Smooth muscle cell (in vitro differentiated cells): ENCODE results near the gene KIF7. TPM values are rescaled to one million over a fixed set of nuclear protein-coding genes. Genes with fewer than 3 reads are reported as not detected.
"Not testable (repeated sequence)": the region's sequence is repeated elsewhere in the genome, so short reads cannot be mapped to it uniquely, and the experiment has no call there.

Experiments
- DNase-seq: peaks from one replicate; lab custom pipeline; 2025; ENCODE audit not compliant: unreplicated experiment; lab: John Stamatoyannopoulos, UW
- H2AFZ ChIP-seq: fragments of 200-600 bp; sonication (generic); 2 replicates; pipeline ENCODE4 v1.6.0; 2016; ENCODE audit warnings: antibody characterized with exemption, low read depth, mild to moderate bottlenecking
- H3F3A ChIP-seq: fragments of 200-600 bp; sonication (generic); 2 replicates; pipeline ENCODE4 v1.6.0; 2017; ENCODE audit warnings: antibody characterized with exemption, low read depth
- H3K27ac ChIP-seq: fragments of 200-600 bp; sonication (generic); 2 replicates; pipeline ENCODE4 v1.5.1; 2016; ENCODE audit warnings: low read depth, mild to moderate bottlenecking
- H3K27me3 ChIP-seq: fragments of 200-600 bp; sonication (generic); 2 replicates; pipeline ENCODE4 v1.6.1; 2016; ENCODE audit warnings: low read depth, mild to moderate bottlenecking
- H3K36me3 ChIP-seq: fragments of 200-600 bp; sonication (generic); 2 replicates; pipeline ENCODE4 v1.5.1; 2016; ENCODE audit warnings: low read depth
- H3K4me1 ChIP-seq: fragments of 200-600 bp; sonication (generic); 2 replicates; pipeline ENCODE4 v1.5.1; 2016; ENCODE audit warnings: low read depth
- H3K4me2 ChIP-seq: fragments of 200-600 bp; sonication (generic); 2 replicates; pipeline ENCODE4 v1.6.0; 2016; ENCODE audit warnings: mild to moderate bottlenecking
- H3K4me3 ChIP-seq: fragments of 200-600 bp; sonication (generic); 2 replicates; pipeline ENCODE4 v1.5.1; 2016; ENCODE audit warnings: mild to moderate bottlenecking
- H3K79me2 ChIP-seq: fragments of 200-600 bp; sonication (generic); 2 replicates; pipeline ENCODE4 v1.6.0; 2016; ENCODE audit warnings: low read depth, mild to moderate bottlenecking
- H3K9ac ChIP-seq: fragments of 200-600 bp; sonication (generic); 2 replicates; pipeline ENCODE4 v1.6.0; 2016; ENCODE audit warnings: low read depth
- H3K9me3 ChIP-seq: fragments of 200-600 bp; sonication (generic); replicated peaks from 2 replicates; pipeline ENCODE4 v1.5.1; 2016; ENCODE audit warnings: low read depth
- H4K20me1 ChIP-seq: fragments of 200-600 bp; sonication (generic); 2 replicates; pipeline ENCODE4 v1.6.0; 2016; ENCODE audit warnings: low read depth
- CTCF ChIP-seq: fragments of 200-600 bp; sonication (generic); IDR thresholded peaks from 2 replicates; pipeline ENCODE4 v1.5.1; 2017; ENCODE audit warnings: borderline replicate concordance, mild to moderate bottlenecking, antibody characterized with exemption; ENCODE audit not compliant: insufficient read depth, poor library complexity, severe bottlenecking
- WGBS: methylation state at CpG from one replicate; pipeline ENCODE4 v1.1.7; 2016; ENCODE audit warnings: low lambda C conversion rate; 5-methylcytosine and 5-hydroxymethylcytosine counted together
- polyA plus RNA-seq: library from polyadenylated mRNA; unstranded; fragments of >200 nt; fragmentation: Nextera tagmentation; extraction: Ambion mirVana; gene quantifications from 2 replicates; pipeline ENCODE4 v1.2.1, GENCODE V29; 2016
- total RNA-seq: library from RNA; depleted of rRNA; stranded (reverse); fragments of >200 nt; gene quantifications from 2 replicates; pipeline ENCODE4 v1.2.3, GENCODE V29; 2014

KIF7 gene
- total and polyA plus RNA-seq, 2 experiments from 2014 or later = 4.8 to 7.6 TPM

GRCh38 chr15:89587955-89588354 lies 67.3 kb downstream of the KIF7 start:
- Histone ChIP-seq H3K4me3 (no peak overlapping the region), H3F3A (no peaks in the 10 kb centered on the region), H3K27me3 (no peaks in the 10 kb centered on the region), H3K4me2 (no peak overlapping the region), H3K36me3 (peaks cover 2% of the 10 kb centered on the region), H3K9me3 (no peaks in the 10 kb centered on the region), H2AFZ (no peak overlapping the region), H4K20me1 (no peaks in the 10 kb centered on the region), H3K4me1 (no peaks in the 10 kb centered on the region), H3K79me2 (no peaks in the 10 kb centered on the region), H3K9ac (no peak overlapping the region), H3K27ac (no peak overlapping the region)
- WGBS = 80% methylated on average over 4 of the region's 4 CpGs
- no peak for TF ChIP-seq CTCF
- no peak for DNase-seq

- H3K79me2 ChIP-seq = peaks cover 1% of the 10 kb centered on the region
- no peak for TF ChIP-seq CTCF
Observed at GRCh38 chr15:89586651-89587050, 68.6 kb downstream of the KIF7 start.

GRCh38 chr15:89580747-89581146 lies 74.5 kb downstream of the KIF7 start:
- not testable (repeated sequence) for H3K9me3 ChIP-seq, H3K4me2 ChIP-seq, H3K36me3 ChIP-seq, H2AFZ ChIP-seq, H3F3A ChIP-seq, H4K20me1 ChIP-seq, H3K4me1 ChIP-seq, DNase-seq, H3K4me3 ChIP-seq, H3K9ac ChIP-seq, H3K27ac ChIP-seq, H3K27me3 ChIP-seq
- WGBS = 95% methylated on average over 2 of the region's 2 CpGs
- peaks cover 54% of the 10 kb centered on the region for H3K79me2 ChIP-seq

More at GRCh38 chr15:89586651-89587050, 68.6 kb downstream of the KIF7 start:
- Histone ChIP-seq H3K9ac (no peak overlapping the region), H3K27ac (no peak overlapping the region), H3F3A (no peaks in the 10 kb centered on the region), H2AFZ (no peak overlapping the region), H3K4me1 (no peaks in the 10 kb centered on the region), H3K36me3 (peaks cover 2% of the 10 kb centered on the region), H3K4me3 (no peak overlapping the region), H4K20me1 (no peaks in the 10 kb centered on the region), H3K27me3 (no peaks in the 10 kb centered on the region), H3K4me2 (no peak overlapping the region), H3K9me3 (no peaks in the 10 kb centered on the region)
- DNase-seq = no peak
- 93% methylated on average over 2 of the region's 2 CpGs for WGBS

GRCh38 chr15:89578146-89578545 lies 77.1 kb downstream of the KIF7 start:
- WGBS = 34% methylated on average over 2 of the region's 2 CpGs
- H2AFZ ChIP-seq = peak overlapping the region; percentile 60
- TF ChIP-seq CTCF = no peak
- H3K4me1 ChIP-seq = no peaks in the 10 kb centered on the region
- H3K4me2 ChIP-seq = peak overlapping the region; percentile 80
- no peak overlapping the region for H3K9ac ChIP-seq
- H3K4me3 ChIP-seq = peak overlapping the region; percentile 16
- no peaks in the 10 kb centered on the region for H3K27me3 ChIP-seq
- no peaks in the 10 kb centered on the region for H3F3A ChIP-seq
- no peak overlapping the region for H3K27ac ChIP-seq
- H3K79me2 ChIP-seq = peaks cover 54% of the 10 kb centered on the region
- H4K20me1 ChIP-seq = no peaks in the 10 kb centered on the region
- DNase-seq = no peak
- H3K9me3 ChIP-seq = no peaks in the 10 kb centered on the region
- no peaks in the 10 kb centered on the region for H3K36me3 ChIP-seq

Other genes starting within 250 kb of the KIF7 start
- 11.3 and 12.0 TPM in 2 replicates for gene RHCG, start 158.9 kb downstream of the KIF7 start, total RNA-seq
- 10.9 and 13.2 TPM in 2 replicates for gene RHCG, start 158.9 kb downstream of the KIF7 start, polyA plus RNA-seq
- 2.5 and 2.6 TPM in 2 replicates for gene TICRR, start 80.0 kb downstream of the KIF7 start, total RNA-seq
- 1.3 and 2.5 TPM in 2 replicates for gene TICRR, start 80.0 kb downstream of the KIF7 start, polyA plus RNA-seq
- 0.04 and 0.13 TPM in 2 replicates for gene PLIN1, start 23.9 kb upstream of the KIF7 start, total RNA-seq
- gene PLIN1, start 23.9 kb upstream of the KIF7 start, polyA plus RNA-seq = 0.66 TPM in 1 of 2 replicates, not detected in the other
- 4.7 and 9.0 TPM in 2 replicates for gene PEX11A, start 35.3 kb upstream of the KIF7 start, total RNA-seq
- 3.8 and 5.6 TPM in 2 replicates for gene PEX11A, start 35.3 kb upstream of the KIF7 start, polyA plus RNA-seq
- gene WDR93, start 35.3 kb upstream of the KIF7 start, total RNA-seq = 0.13 TPM in 1 of 2 replicates, not detected in the other
- gene WDR93, start 35.3 kb upstream of the KIF7 start, polyA plus RNA-seq = 0.80 TPM in 1 of 2 replicates, not detected in the other
- not detected in 2 replicates for gene MESP1, start 95.8 kb upstream of the KIF7 start, total RNA-seq
- gene MESP1, start 95.8 kb upstream of the KIF7 start, polyA plus RNA-seq = 0.15 and 0.67 TPM in 2 replicates
- not detected in 2 replicates for gene MESP2, start 120.9 kb upstream of the KIF7 start, total RNA-seq
- 0.09 and 0.50 TPM in 2 replicates for gene MESP2, start 120.9 kb upstream of the KIF7 start, polyA plus RNA-seq
- 11.6 and 12.9 TPM in 2 replicates for gene ANPEP, start 159.4 kb upstream of the KIF7 start, total RNA-seq
- 16.0 and 17.6 TPM in 2 replicates for gene ANPEP, start 159.4 kb upstream of the KIF7 start, polyA plus RNA-seq
- gene AP3S2, start 238.5 kb upstream of the KIF7 start, total RNA-seq = 54.7 and 55.8 TPM in 2 replicates
- gene AP3S2, start 238.5 kb upstream of the KIF7 start, polyA plus RNA-seq = 9.4 and 19.1 TPM in 2 replicates